GM12891 (cell line): ENCODE measurements around the gene NDUFS2. TPM values are rescaled to one million over a fixed set of nuclear protein-coding genes. Genes with fewer than 3 reads are reported as not detected.

ENCODE experiments used
- DNase-seq: peaks from one replicate; pipeline ENCODE4 v3.0.0; 2011; ENCODE audit warnings: low spot score; ENCODE audit not compliant: insufficient read length
- FAIRE-seq: peaks from 2 replicates; lab custom pipeline; 2011; peaks lifted over from hg19 to GRCh38; lab: Jason Lieb, UNC
- PAX5 ChIP-seq: IDR thresholded peaks from 2 replicates; pipeline ENCODE4 v1.6.1; 2011; ENCODE audit warnings: low read length, moderate library complexity, mild to moderate bottlenecking; ENCODE audit not compliant: insufficient read depth, severe bottlenecking
- POLR2A ChIP-seq: IDR thresholded peaks from 2 replicates; pipeline ENCODE4 v1.6.1; 2011; ENCODE audit warnings: low read depth, low read length, control low read depth
- POLR2AphosphoS5 ChIP-seq: IDR thresholded peaks from 2 replicates; pipeline ENCODE4 v1.6.1; 2011; ENCODE audit warnings: low read depth, low read length, control low read depth
- POU2F2 ChIP-seq: IDR thresholded peaks from 2 replicates; pipeline ENCODE4 v1.6.1; 2011; ENCODE audit warnings: low read depth, mild to moderate bottlenecking, control low read depth, low read length, moderate library complexity
- SPI1 ChIP-seq: IDR thresholded peaks from 2 replicates; pipeline ENCODE4 v1.6.1; 2011; ENCODE audit warnings: low read depth, low read length, control low read depth
- TAF1 ChIP-seq: IDR thresholded peaks from 2 replicates; pipeline ENCODE4 v1.6.1; 2011; ENCODE audit warnings: low read depth, low read length, control low read depth
- polyA plus RNA-seq: library from polyadenylated mRNA; unstranded; fragments of >200 nt; gene quantifications from one replicate; pipeline ENCODE4 v1.2.1, GENCODE V29; 2012; ENCODE audit warnings: low read depth, missing spikeins, inconsistent platforms; ENCODE audit not compliant: missing spikeins

Gene NDUFS2
- polyA plus RNA-seq: 105 TPM

- peak; percentile 95 for FAIRE-seq
Measured at GRCh38 chr1:161201836-161202712, at the start of gene NDUFS2. Gene NDUFS2 (plus strand): TSS chr1:161202367. CDS start chr1:161202386, 19 bp downstream.

GRCh38 chr1:161153176-161153575 lies 49.0 kb upstream of the NDUFS2 start:
- DNase-seq (no peak), FAIRE-seq (no peak)
- TF ChIP-seq TAF1 (no peak), POLR2AphosphoS5 (no peak), POLR2A (no peak), POU2F2 (no peak)

More at GRCh38 chr1:161201836-161202712, at the start of gene NDUFS2:
- DNase-seq: peak; percentile 89
- peak; percentile 72 for TF ChIP-seq POU2F2
- no peak for TF ChIP-seq PAX5
- peak; percentile 98 for TF ChIP-seq TAF1
- TF ChIP-seq POLR2AphosphoS5: peak; percentile 78
- peak; percentile 93 for TF ChIP-seq POLR2A
- TF ChIP-seq SPI1: no peak

GRCh38 chr1:161153682-161154337 lies 48.4 kb upstream of the NDUFS2 start, which contains the start of gene UFC1:
Gene UFC1 (plus strand): TSS chr1:161153978. CDS start chr1:161153998, 20 bp downstream.
- peak; percentile 78 for DNase-seq
- peak; percentile 94 for FAIRE-seq
- TF ChIP-seq TAF1 (peak; percentile 97), POLR2AphosphoS5 (peak; percentile 96), SPI1 (peak; percentile 79), POLR2A (peak; percentile 95), POU2F2 (peak; percentile 67), PAX5 (no peak)

- TF ChIP-seq PAX5 (no peak), TAF1 (no peak), POLR2A (no peak), POLR2AphosphoS5 (no peak)
- DNase-seq (no peak), FAIRE-seq (no peak)
Measured at GRCh38 chr1:161157867-161158266, 44.3 kb upstream of the NDUFS2 start.

- no peak for DNase-seq
- TF ChIP-seq TAF1: no peak
- no peak for TF ChIP-seq SPI1
- TF ChIP-seq POLR2A: no peak
- no peak for TF ChIP-seq POLR2AphosphoS5
- no peak for TF ChIP-seq PAX5
- no peak for TF ChIP-seq POU2F2
- no peak for FAIRE-seq
Measured at GRCh38 chr1:161158316-161159010, 43.7 kb upstream of the NDUFS2 start.

- FAIRE-seq (peak; percentile 76), DNase-seq (peak; percentile 97)
- TF ChIP-seq POLR2AphosphoS5 (peak; percentile 46), POU2F2 (peak; percentile 10; the same call in 1 of the 2 replicates), TAF1 (peak; percentile 94), PAX5 (no peak), POLR2A (peak; percentile 74; the same call in 1 of the 2 replicates), SPI1 (no peak)
Measured at GRCh38 chr1:161159087-161159912, 42.9 kb upstream of the NDUFS2 start, which contains the start of gene USP21. Gene USP21 (plus strand): TSS chr1:161159500. CDS start chr1:161160641, 1,141 bp downstream.

- FAIRE-seq (peak; percentile 71), DNase-seq (no peak)
- TF ChIP-seq POLR2AphosphoS5 (no peak), POLR2A (no peak), TAF1 (no peak), PAX5 (no peak), POU2F2 (no peak), SPI1 (no peak)
Measured at GRCh38 chr1:161159913-161160243, 42.3 kb upstream of the NDUFS2 start.

- no peak for FAIRE-seq
- TF ChIP-seq POU2F2 (no peak), POLR2A (no peak), TAF1 (no peak), PAX5 (no peak), POLR2AphosphoS5 (no peak), SPI1 (no peak)
- no peak for DNase-seq
Measured at GRCh38 chr1:161160671-161161145, 41.5 kb upstream of the NDUFS2 start.

- no peak for DNase-seq
- no peak for TF ChIP-seq TAF1
- TF ChIP-seq POU2F2: no peak
- no peak for TF ChIP-seq PAX5
- no peak for TF ChIP-seq POLR2AphosphoS5
- no peak for TF ChIP-seq POLR2A
- TF ChIP-seq SPI1: no peak
- FAIRE-seq: no peak
Measured at GRCh38 chr1:161161652-161162051, 40.5 kb upstream of the NDUFS2 start.
